Trophoblast cell (in vitro differentiated cells and primary cell): ENCODE data around the gene AXIN1.

Source experiments
- DNase-seq, 2 donors: peaks; one replicate each; pipeline ENCODE4 v3.0.0-alpha.2; 2016
- H2AFZ ChIP-seq: 2 replicates; pipeline ENCODE4 v1.6.1; 2013; ENCODE audit warnings: low read length, moderate library complexity, mild to moderate bottlenecking; ENCODE audit not compliant: insufficient read depth, poor library complexity
- H2AK5ac ChIP-seq: 2 replicates; pipeline ENCODE4 v1.6.1; 2013; ENCODE audit warnings: mild to moderate bottlenecking, low read length
- H2BK120ac ChIP-seq: 2 replicates; pipeline ENCODE4 v1.6.1; 2013; ENCODE audit warnings: low read length, mild to moderate bottlenecking, moderate library complexity; ENCODE audit not compliant: insufficient read depth, poor library complexity
- H2BK12ac ChIP-seq: 2 replicates; pipeline ENCODE4 v1.6.1; 2013; ENCODE audit warnings: mild to moderate bottlenecking, low read length, moderate library complexity
- H2BK5ac ChIP-seq: 2 replicates; pipeline ENCODE4 v1.6.1; 2013; ENCODE audit warnings: low read length, low read depth, moderate library complexity, mild to moderate bottlenecking; ENCODE audit not compliant: poor library complexity
- H3K14ac ChIP-seq: 2 replicates; pipeline ENCODE4 v1.6.1; 2013; ENCODE audit warnings: mild to moderate bottlenecking, low read length
- H3K18ac ChIP-seq: 2 replicates; pipeline ENCODE4 v1.6.1; 2013; ENCODE audit warnings: mild to moderate bottlenecking, low read length
- H3K23ac ChIP-seq: 2 replicates; pipeline ENCODE4 v1.6.1; 2013; ENCODE audit warnings: low read length
- H3K27ac ChIP-seq: 2 replicates; pipeline ENCODE4 v1.5.1; 2013; ENCODE audit warnings: low read depth, mild to moderate bottlenecking, inconsistent platforms, low read length, moderate library complexity
- H3K27me3 ChIP-seq: 2 replicates; pipeline ENCODE4 v1.6.1; 2013; ENCODE audit warnings: inconsistent platforms, mild to moderate bottlenecking, low read length, moderate library complexity; ENCODE audit not compliant: insufficient read depth
- H3K36me3 ChIP-seq, 2 experiments: 1 replicate in 1 of 2; 2 replicates in 1 of 2; pipeline ENCODE4 v1.6.1; 2013; ENCODE audit warnings: low read length in 2 of 2, mild to moderate bottlenecking in 2 of 2, moderate library complexity in 1 of 2; ENCODE audit not compliant: insufficient read depth in 2 of 2, control insufficient read depth in 1 of 2
- H3K4ac ChIP-seq: 2 replicates; pipeline ENCODE4 v1.6.1; 2013; ENCODE audit warnings: low read depth, mild to moderate bottlenecking, low read length, moderate library complexity
- H3K4me1 ChIP-seq, 2 experiments: 1 replicate in 1 of 2; 2 replicates in 1 of 2; pipeline ENCODE4 v1.6.1; 2013; ENCODE audit warnings: low read length in 2 of 2, mild to moderate bottlenecking in 2 of 2, moderate library complexity in 1 of 2; ENCODE audit not compliant: insufficient read depth in 2 of 2, control insufficient read depth in 1 of 2
- H3K4me2 ChIP-seq: 2 replicates; pipeline ENCODE4 v1.6.1; 2013; ENCODE audit warnings: inconsistent platforms, mild to moderate bottlenecking, low read length, moderate library complexity
- H3K4me3 ChIP-seq: 2 replicates; pipeline ENCODE4 v1.5.1; 2013; ENCODE audit warnings: mild to moderate bottlenecking, low read depth, low read length, inconsistent platforms
- H3K79me1 ChIP-seq: one replicate; pipeline ENCODE4 v1.6.1; 2013; ENCODE audit warnings: low read length
- H3K79me2 ChIP-seq: 2 replicates; pipeline ENCODE4 v1.6.1; 2013; ENCODE audit warnings: low read length, mild to moderate bottlenecking; ENCODE audit not compliant: control insufficient read depth, insufficient read depth, poor library complexity
- H3K9ac ChIP-seq: 2 replicates; pipeline ENCODE4 v1.6.1; 2013; ENCODE audit warnings: mild to moderate bottlenecking, low read length
- H3K9me3 ChIP-seq: 2 replicates; pipeline ENCODE4 v1.6.1; 2013; ENCODE audit warnings: low read depth, mild to moderate bottlenecking, control low read depth, inconsistent platforms, low read length; ENCODE audit not compliant: insufficient read depth
- H4K12ac ChIP-seq: 2 replicates; pipeline ENCODE4 v1.6.1; 2013; ENCODE audit warnings: low read depth, mild to moderate bottlenecking, low read length, moderate library complexity
- H4K8ac ChIP-seq: 2 replicates; pipeline ENCODE4 v1.6.1; 2013; ENCODE audit warnings: low read depth, mild to moderate bottlenecking, low read length, moderate library complexity
- H4K91ac ChIP-seq: one replicate; pipeline ENCODE4 v1.6.1; 2013; ENCODE audit warnings: low read depth, mild to moderate bottlenecking, low read length, moderate library complexity
- WGBS: extraction: QIAGEN DNeasy Blood & Tissue Kit; methylation state at CpG from one replicate; pipeline ENCODE4 v1.1.7; 2013; ENCODE audit warnings: missing lambda C conversion rate; ENCODE audit not compliant: insufficient read length, insufficient coverage; ENCODE audit errors: extremely low coverage; 5-methylcytosine and 5-hydroxymethylcytosine counted together

AXIN1 gene

GRCh38 chr16:381789-382717, 29.5 kb upstream of the AXIN1 start, which contains the start of gene PGAP6:
TSS of gene PGAP6 (minus strand) at chr16:381978. CDS start at chr16:381821, 157 bp downstream.
- H3K23ac ChIP-seq, result no peak within 1 kb of the TSS
- peak within 1 kb of the TSS; percentile 59 for H2BK12ac ChIP-seq
- H3K4me3 ChIP-seq, result peak within 1 kb of the TSS; percentile 89
- peaks cover 25% of the 10 kb centered on the region for H3K79me1 ChIP-seq
- peak within 1 kb of the TSS; percentile 68 for H4K12ac ChIP-seq
- H3K79me2 ChIP-seq, result peaks cover 16% of the 10 kb centered on the region
- H2AK5ac ChIP-seq, result peak within 1 kb of the TSS; percentile 81
- H3K9ac ChIP-seq, result peak within 1 kb of the TSS; percentile 89
- H2AFZ ChIP-seq, result peak within 1 kb of the TSS; percentile 79
- H3K18ac ChIP-seq, result peak within 1 kb of the TSS; percentile 97
- peak within 1 kb of the TSS; percentile 98 for H3K4me2 ChIP-seq
- no peaks in the 10 kb centered on the region for H3K27me3 ChIP-seq
- peak within 1 kb of the TSS; percentile 69 for H3K27ac ChIP-seq
- peak within 1 kb of the TSS; percentile 94 for H2BK120ac ChIP-seq
- no peaks in the 10 kb centered on the region for H3K9me3 ChIP-seq
- no CpG with 5 or more reads among the region's 123 CpGs for WGBS
- peak within 1 kb of the TSS; percentile 90 for H4K91ac ChIP-seq
- H3K4me1 ChIP-seq, result peaks cover 16 to 28% of the 10 kb centered on the region in 2 experiments
- peaks cover 9 to 11% of the 10 kb centered on the region in 2 experiments for H3K36me3 ChIP-seq
- peak within 1 kb of the TSS; percentile 87 for H2BK5ac ChIP-seq
- peak within 1 kb of the TSS; percentile 94 for H3K14ac ChIP-seq
- peak within 1 kb of the TSS; percentile 95 for H3K4ac ChIP-seq
- H4K8ac ChIP-seq, result peak within 1 kb of the TSS; percentile 83
- DNase-seq, result peak; percentile 25 to 78

- H3K4me3 ChIP-seq, result peak overlapping the region; percentile 89
- H3K36me3 ChIP-seq, result peaks cover 17 to 20% of the 10 kb centered on the region in 2 experiments
- peaks cover 14 to 26% of the 10 kb centered on the region in 2 experiments for H3K4me1 ChIP-seq
- H3K4me2 ChIP-seq, result peak overlapping the region; percentile 83
- no CpG with 5 or more reads among the region's 73 CpGs for WGBS
- peak overlapping the region; percentile 52 for H4K12ac ChIP-seq
- H3K9ac ChIP-seq, result peak overlapping the region; percentile 89
- peak overlapping the region; percentile 82 for H4K8ac ChIP-seq
- no peaks in the 10 kb centered on the region for H3K27me3 ChIP-seq
- peak overlapping the region; percentile 59 for H2BK12ac ChIP-seq
- H4K91ac ChIP-seq, result peak overlapping the region; percentile 90
- peak overlapping the region; percentile 95 for H3K4ac ChIP-seq
- peaks cover 25% of the 10 kb centered on the region for H3K79me1 ChIP-seq
- peaks cover 3% of the 10 kb centered on the region for H3K9me3 ChIP-seq
- H3K27ac ChIP-seq, result peak overlapping the region; percentile 69
- peak overlapping the region; percentile 87 for H2BK5ac ChIP-seq
- DNase-seq, result peak in 1 of 2 donors; percentile 36
- peak overlapping the region; percentile 97 for H3K18ac ChIP-seq
- H3K79me2 ChIP-seq, result peaks cover 16% of the 10 kb centered on the region
- H2BK120ac ChIP-seq, result peak overlapping the region; percentile 76
- H2AK5ac ChIP-seq, result peak overlapping the region; percentile 81
- H3K14ac ChIP-seq, result peak overlapping the region; percentile 94
- no peak overlapping the region for H3K23ac ChIP-seq
- H2AFZ ChIP-seq, result peak overlapping the region; percentile 79
These were observed 28.7 kb upstream of the AXIN1 start for GRCh38 chr16:381012-381788.

- H4K8ac ChIP-seq, result peak overlapping the region; percentile 82
- peak overlapping the region; percentile 52 for H4K12ac ChIP-seq
- DNase-seq, result peak in 1 of 2 donors; percentile 33
- no peak overlapping the region for H3K23ac ChIP-seq
- H2BK12ac ChIP-seq, result peak overlapping the region; percentile 59
- no CpG with 5 or more reads among the region's 12 CpGs for WGBS
- peak overlapping the region; percentile 79 for H2AFZ ChIP-seq
- H3K4me2 ChIP-seq, result peak overlapping the region; percentile 83
- peaks cover 16% of the 10 kb centered on the region for H3K79me2 ChIP-seq
- H3K4me3 ChIP-seq, result peak overlapping the region; percentile 89
- H3K27me3 ChIP-seq, result no peaks in the 10 kb centered on the region
- H3K9me3 ChIP-seq, result peaks cover 3% of the 10 kb centered on the region
- H2AK5ac ChIP-seq, result peak overlapping the region; percentile 81
- peak overlapping the region; percentile 89 for H3K9ac ChIP-seq
- peak overlapping the region; percentile 87 for H2BK5ac ChIP-seq
- H3K79me1 ChIP-seq, result peaks cover 25% of the 10 kb centered on the region
- peak overlapping the region; percentile 90 for H4K91ac ChIP-seq
- H3K14ac ChIP-seq, result peak overlapping the region; percentile 94
- peak overlapping the region; percentile 52 for H2BK120ac ChIP-seq
- H3K4me1 ChIP-seq, result peaks cover 13 to 26% of the 10 kb centered on the region in 2 experiments
- peak overlapping the region; percentile 91 for H3K18ac ChIP-seq
- peak overlapping the region; percentile 40 for H3K27ac ChIP-seq
- peaks cover 22 to 25% of the 10 kb centered on the region in 2 experiments for H3K36me3 ChIP-seq
- peak overlapping the region; percentile 95 for H3K4ac ChIP-seq
These were observed 28.2 kb upstream of the AXIN1 start for GRCh38 chr16:380762-381011.
